Subcutaneous abdominal adipose tissue (tissue), 5 donors: ENCODE measurements around the gene CHAC1.
A peak's percentile ranks its signal among the peaks of the same experiment; 100 is the strongest.

Experiments used
- H3K27ac ChIP-seq: one replicate; pipeline ENCODE4 v1.7.0; 2013; ENCODE audit warnings: low read depth, mild to moderate bottlenecking, inconsistent platforms, low read length, moderate library complexity
- H3K27me3 ChIP-seq, 5 donors: one replicate each; pipeline ENCODE4 v1.7.0; 2013; ENCODE audit warnings: low read length in 5 of 5, inconsistent platforms in 1 of 5; ENCODE audit not compliant: control insufficient read depth in 5 of 5, insufficient read depth in 4 of 5
- H3K36me3 ChIP-seq, 5 donors: one replicate each; pipeline ENCODE4 v1.7.0; 2013; ENCODE audit warnings: low read length in 5 of 5; ENCODE audit not compliant: control insufficient read depth in 5 of 5, insufficient read depth in 5 of 5
- H3K4me1 ChIP-seq, 5 donors: one replicate each; pipeline ENCODE4 v1.7.0; 2013; ENCODE audit warnings: low read length in 5 of 5, mild to moderate bottlenecking in 3 of 5, moderate library complexity in 1 of 5; ENCODE audit not compliant: control insufficient read depth in 5 of 5, insufficient read depth in 5 of 5
- H3K4me3 ChIP-seq, 5 donors: one replicate each; pipeline ENCODE4 v1.7.0; 2013; ENCODE audit warnings: low read length in 5 of 5, low read depth in 1 of 5
- H3K9ac ChIP-seq, 5 donors: one replicate each; pipeline ENCODE4 v1.7.0; 2013; ENCODE audit warnings: low read length in 5 of 5, mild to moderate bottlenecking in 4 of 5, moderate library complexity in 3 of 5
- H3K9me3 ChIP-seq, 5 donors: one replicate each; pipeline ENCODE4 v1.7.0; 2013; ENCODE audit warnings: low read length in 5 of 5; ENCODE audit not compliant: control insufficient read depth in 5 of 5
- donor health status: healthy.
- donor health status: healthy.
- donor health status: healthy.
- donor health status: healthy.
- donor health status: healthy.

The CHAC1 gene

GRCh38 chr15:40922608-40923005, 30.7 kb upstream of the CHAC1 start:
- Histone ChIP-seq H3K27me3 (peaks cover 11 to 24% (median 17%) of the 10 kb centered on the region in 5 donors), H3K9ac (no peak overlapping the region), H3K27ac (no peak overlapping the region), H3K4me1 (peaks cover 0 to 57% (median 27%) of the 10 kb centered on the region in 5 donors), H3K9me3 (no peaks in the 10 kb centered on the region), H3K4me3 (no peak overlapping the region), H3K36me3 (no peaks in the 10 kb centered on the region)

DNA sequence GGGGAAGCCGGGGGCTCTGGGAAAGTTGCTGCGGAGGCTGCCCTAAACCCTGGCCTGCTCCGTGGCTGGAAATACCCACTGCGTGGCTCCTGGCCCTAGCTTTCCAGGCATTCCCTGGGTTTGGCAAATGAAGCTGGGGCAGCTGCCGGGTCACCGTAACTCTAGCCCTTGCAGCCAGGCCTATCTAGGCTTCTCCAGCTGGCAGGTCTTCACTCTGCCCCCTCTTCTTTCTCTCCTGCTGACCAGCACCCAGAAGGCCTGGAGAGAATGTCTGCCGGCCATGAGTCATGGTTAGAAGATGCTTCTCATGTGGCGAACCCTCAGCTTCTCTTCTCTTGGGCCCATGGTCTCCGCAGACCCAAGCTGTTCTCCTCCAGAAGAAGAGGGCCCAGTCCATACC, 29.7 kb upstream of the CHAC1 start:
- H3K9me3 ChIP-seq: no peaks in the 10 kb centered on the region
- H3K27ac ChIP-seq: no peak overlapping the region
- H3K9ac ChIP-seq: no peak overlapping the region
- no peaks in the 10 kb centered on the region for H3K36me3 ChIP-seq
- H3K4me3 ChIP-seq: no peak overlapping the region
- H3K27me3 ChIP-seq: peaks cover 13 to 19% (median 16%) of the 10 kb centered on the region in 5 donors
- peaks cover 0 to 56% (median 34%) of the 10 kb centered on the region in 5 donors for H3K4me1 ChIP-seq

- H3K4me1 ChIP-seq: peaks cover 0 to 61% (median 53%) of the 10 kb centered on the region in 5 donors
- no peak overlapping the region for H3K9ac ChIP-seq
- H3K27ac ChIP-seq: no peak overlapping the region
- peaks cover 21 to 36% (median 32%) of the 10 kb centered on the region in 5 donors for H3K27me3 ChIP-seq
- H3K36me3 ChIP-seq: no peaks in the 10 kb centered on the region
- H3K9me3 ChIP-seq: no peaks in the 10 kb centered on the region
- H3K4me3 ChIP-seq: peak overlapping the region in 1 of 5 donors; percentile 3
Observed at GRCh38 chr15:40925495-40925862, 27.8 kb upstream of the CHAC1 start.

GRCh38 chr15:40925863-40926658, 27.2 kb upstream of the CHAC1 start:
- H3K27ac ChIP-seq: no peak overlapping the region
- no peaks in the 10 kb centered on the region for H3K36me3 ChIP-seq
- H3K9me3 ChIP-seq: no peaks in the 10 kb centered on the region
- H3K9ac ChIP-seq: peak overlapping the region in 1 of 5 donors; percentile 1
- H3K27me3 ChIP-seq: peaks cover 26 to 42% (median 37%) of the 10 kb centered on the region in 5 donors
- H3K4me1 ChIP-seq: peaks cover 1 to 67% (median 59%) of the 10 kb centered on the region in 5 donors
- H3K4me3 ChIP-seq: peak overlapping the region in 2 of 5 donors; percentile 3 to 46

DNA sequence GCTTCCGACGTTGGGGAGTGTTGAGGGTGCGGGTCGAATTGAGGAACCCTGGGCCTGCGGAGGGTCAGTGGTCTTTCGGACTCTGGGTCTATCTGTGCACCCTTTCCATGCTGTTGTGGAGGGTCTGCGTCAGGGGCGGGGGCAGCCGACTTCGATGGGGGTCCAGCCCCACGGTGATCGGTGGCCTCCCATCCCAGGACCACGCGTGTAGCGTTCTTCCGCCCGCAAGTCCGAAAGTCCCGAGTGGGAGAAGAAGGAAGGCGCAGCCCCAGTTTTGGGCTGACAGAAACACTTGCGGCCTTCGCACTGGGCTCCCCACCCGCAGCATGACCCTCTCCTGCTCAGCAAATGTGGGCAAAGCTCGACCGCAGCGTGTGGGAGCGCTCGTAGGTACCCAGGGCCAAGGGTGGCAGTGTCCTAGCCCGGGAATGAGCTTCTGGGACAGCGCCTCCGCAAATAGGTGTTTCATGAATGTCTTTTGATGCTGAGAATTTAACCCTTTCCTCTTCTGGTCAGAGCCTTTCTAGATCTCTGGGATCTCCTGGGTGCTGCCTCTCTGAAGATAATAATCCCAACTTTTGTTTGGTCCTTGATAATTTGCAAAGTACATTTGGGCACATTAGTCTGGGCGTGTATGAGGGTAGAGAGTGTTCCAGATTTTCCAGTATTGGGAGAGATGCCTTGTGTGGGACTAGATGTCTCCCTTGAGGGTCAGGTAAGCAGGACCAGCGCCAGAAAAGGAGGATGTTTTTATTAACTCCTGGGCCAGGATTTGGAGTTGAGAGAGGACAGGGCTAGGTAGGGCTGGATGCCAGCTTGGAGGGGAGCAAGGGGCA, 26.4 kb upstream of the CHAC1 start:
- H3K9me3 ChIP-seq: no peaks in the 10 kb centered on the region
- no peak overlapping the region for H3K9ac ChIP-seq
- peaks cover 0 to 2% (median 0%) of the 10 kb centered on the region in 5 donors for H3K36me3 ChIP-seq
- peaks cover 33 to 50% (median 45%) of the 10 kb centered on the region in 5 donors for H3K27me3 ChIP-seq
- peak overlapping the region in 2 of 5 donors; percentile 3 to 46 for H3K4me3 ChIP-seq
- peaks cover 1 to 75% (median 61%) of the 10 kb centered on the region in 5 donors for H3K4me1 ChIP-seq
- H3K27ac ChIP-seq: no peak overlapping the region

GRCh38 chr15:40927495-40927872, 25.8 kb upstream of the CHAC1 start:
- Histone ChIP-seq H3K9ac (no peak overlapping the region), H3K9me3 (no peaks in the 10 kb centered on the region), H3K36me3 (peaks cover 0 to 5% (median 0%) of the 10 kb centered on the region in 5 donors), H3K27ac (no peak overlapping the region), H3K4me3 (peak overlapping the region in 1 of 5 donors; percentile 46), H3K27me3 (peaks cover 37 to 56% (median 51%) of the 10 kb centered on the region in 5 donors), H3K4me1 (peaks cover 1 to 77% (median 61%) of the 10 kb centered on the region in 5 donors)

- Histone ChIP-seq H3K36me3 (peaks cover 0 to 9% (median 0%) of the 10 kb centered on the region in 5 donors), H3K27ac (peak overlapping the region; percentile 16), H3K4me3 (peak overlapping the region; percentile 32 to 91 (median 69)), H3K27me3 (peaks cover 37 to 60% (median 51%) of the 10 kb centered on the region in 5 donors), H3K9ac (peak overlapping the region in 1 of 5 donors; percentile 43), H3K4me1 (peaks cover 1 to 77% (median 58%) of the 10 kb centered on the region in 5 donors), H3K9me3 (no peaks in the 10 kb centered on the region)
Observed at GRCh38 chr15:40927873-40928806, 25.1 kb upstream of the CHAC1 start.

DNA sequence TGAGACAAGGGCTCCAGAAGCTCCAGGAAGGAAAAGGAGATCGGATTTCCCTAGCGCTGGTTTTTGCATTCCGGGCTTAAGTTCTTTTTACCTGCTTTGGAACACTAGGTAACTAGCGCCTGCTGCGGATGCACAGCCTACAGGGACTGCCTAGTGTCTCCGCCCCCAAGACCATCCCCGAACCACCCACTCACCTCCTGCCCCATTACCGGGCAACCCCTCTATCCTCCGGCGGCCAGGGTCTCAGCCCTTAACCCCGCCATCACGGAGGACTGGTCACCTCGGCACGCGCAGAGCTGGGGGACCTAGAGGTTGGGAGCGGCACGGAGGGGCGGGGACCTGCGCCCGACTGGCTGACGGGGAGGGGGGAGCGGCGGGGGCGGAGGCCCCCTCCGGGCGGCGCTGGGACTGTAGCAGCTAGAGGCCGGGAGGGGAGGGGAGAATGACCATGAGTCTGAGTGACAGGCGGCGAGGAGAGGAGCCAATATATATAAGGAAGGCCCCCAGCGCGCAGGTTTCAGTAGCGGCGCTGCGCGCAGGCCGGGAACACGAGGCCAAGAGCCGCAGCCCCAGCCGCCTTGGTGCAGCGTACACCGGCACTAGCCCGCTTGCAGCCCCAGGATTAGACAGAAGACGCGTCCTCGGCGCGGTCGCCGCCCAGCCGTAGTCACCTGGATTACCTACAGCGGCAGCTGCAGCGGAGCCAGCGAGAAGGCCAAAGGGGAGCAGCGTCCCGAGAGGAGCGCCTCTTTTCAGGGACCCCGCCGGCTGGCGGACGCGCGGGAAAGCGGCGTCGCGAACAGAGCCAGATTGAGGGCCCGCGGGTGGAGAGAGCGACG, 24.2 kb upstream of the CHAC1 start, which contains the start of gene DLL4:
Gene DLL4, plus strand, starts transcription at position 520 of the 839 bp plus-strand sequence. CDS start 329 bp downstream, outside the sequence.
- peak within 1 kb of the TSS; percentile 46 for H3K27ac ChIP-seq
- peak within 1 kb of the TSS in 4 of 5 donors; percentile 38 to 68 (median 60) for H3K9ac ChIP-seq
- peaks cover 1 to 79% (median 58%) of the 10 kb centered on the region in 5 donors for H3K4me1 ChIP-seq
- H3K36me3 ChIP-seq: peaks cover 0 to 10% (median 0%) of the 10 kb centered on the region in 5 donors
- H3K27me3 ChIP-seq: peaks cover 37 to 60% (median 51%) of the 10 kb centered on the region in 5 donors
- H3K9me3 ChIP-seq: no peaks in the 10 kb centered on the region
- peak within 1 kb of the TSS; percentile 67 to 91 (median 76) for H3K4me3 ChIP-seq
